GM19240 (cell line): ENCODE data around the gene CLEC16A.
"Not testable (repeated sequence)": the region's sequence is repeated elsewhere in the genome, so short reads cannot be mapped to it uniquely, and the experiment has no call there.

ENCODE experiments used
- DNase-seq: peaks from one replicate; pipeline ENCODE4 v3.0.0; 2011; ENCODE audit warnings: low spot score; ENCODE audit not compliant: insufficient read length

The CLEC16A gene

DNA sequence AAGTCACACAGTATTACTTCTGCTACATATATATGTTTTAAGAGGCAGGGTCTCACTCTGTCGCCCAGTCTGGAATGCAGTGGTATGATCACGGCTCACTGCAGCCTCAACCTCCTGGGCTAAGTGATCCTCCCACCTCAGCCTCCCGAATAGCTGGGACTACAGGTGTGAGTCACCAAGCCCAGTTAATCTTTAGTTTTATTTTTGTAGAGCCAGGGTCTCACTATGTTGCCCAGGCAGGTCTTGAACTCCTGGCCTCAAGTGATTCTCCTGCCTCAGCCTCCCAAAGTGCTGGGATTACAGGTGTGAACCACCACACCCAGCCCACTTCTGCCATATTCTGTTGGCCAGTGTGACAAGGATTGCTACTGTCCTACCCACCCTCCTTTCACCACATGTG, 19.1 kb upstream of the CLEC16A start:
- not testable (repeated sequence) for DNase-seq

- DNase-seq: no peak
Measured at GRCh38 chr16:10926094-10926493, 18.3 kb upstream of the CLEC16A start.

DNA sequence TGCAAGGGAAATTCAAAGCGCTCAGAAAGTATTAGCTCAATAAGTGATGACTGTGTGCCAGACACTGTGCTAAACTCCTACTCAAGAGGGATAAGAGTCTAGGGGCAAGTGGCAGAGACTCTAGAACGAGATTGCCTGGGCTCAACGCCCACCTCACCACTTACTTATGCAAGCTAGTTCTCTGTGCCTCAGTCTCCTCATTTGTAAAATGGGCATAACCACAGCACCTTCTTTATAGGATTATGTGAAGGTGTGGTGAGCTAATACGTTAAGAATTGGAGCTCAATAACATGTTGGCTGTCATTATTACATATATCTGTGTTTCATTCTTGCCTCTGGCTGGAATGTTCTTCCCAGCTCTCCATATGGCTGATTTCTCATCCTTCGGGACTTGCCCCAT, 17.5 kb upstream of the CLEC16A start:
- DNase-seq: no peak

DNA sequence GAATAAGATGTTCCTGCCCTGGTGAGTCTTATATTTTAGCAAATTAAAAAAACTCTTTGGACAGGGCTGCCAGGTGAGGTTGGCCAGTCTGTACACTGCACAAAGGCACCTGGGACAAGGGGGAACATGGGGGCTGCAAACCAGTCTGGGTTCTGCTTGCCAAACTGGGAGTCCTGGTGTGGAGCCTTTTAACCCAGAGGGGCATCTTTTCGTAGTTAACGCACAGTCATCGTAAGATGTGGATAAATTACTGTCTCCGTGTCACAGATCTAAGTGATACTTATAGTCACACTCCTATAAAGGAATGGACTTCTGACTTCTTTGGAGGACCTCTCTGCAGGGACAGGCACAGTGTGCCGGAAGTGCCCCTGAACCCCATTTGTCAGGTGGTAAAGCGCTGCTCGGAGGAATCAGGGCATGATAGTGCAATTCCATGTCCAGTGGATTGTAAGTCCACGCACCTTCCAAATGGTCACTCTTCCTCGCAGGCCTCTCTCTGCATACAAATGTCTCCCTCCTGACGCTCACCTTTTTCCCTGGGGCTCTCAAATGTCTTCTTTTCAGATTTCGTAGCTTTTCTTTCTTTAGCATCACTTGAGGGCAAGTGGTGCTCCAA, 16.8 kb upstream of the CLEC16A start:
- DNase-seq: no peak

DNA sequence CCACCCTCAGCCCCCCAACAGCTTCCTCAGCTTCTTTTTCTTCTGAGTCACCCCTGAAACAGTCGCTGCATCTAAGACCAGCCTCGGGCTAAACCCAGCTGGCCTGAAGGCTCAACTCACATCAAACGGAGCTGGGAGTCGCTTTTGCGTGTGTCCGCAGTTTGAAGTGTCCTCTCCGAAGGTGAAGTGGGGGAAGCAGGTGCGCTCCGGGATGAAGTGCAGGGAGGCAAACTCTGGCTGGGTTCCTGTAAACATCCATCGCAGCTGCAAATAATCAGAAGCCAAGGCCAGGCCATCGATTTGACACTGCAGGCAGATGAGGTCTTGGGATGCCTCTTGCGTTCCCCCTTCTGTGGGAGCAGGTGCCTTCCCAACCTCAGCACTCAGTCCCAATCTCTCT, 15.3 kb upstream of the CLEC16A start:
- DNase-seq: not testable (repeated sequence)

DNA sequence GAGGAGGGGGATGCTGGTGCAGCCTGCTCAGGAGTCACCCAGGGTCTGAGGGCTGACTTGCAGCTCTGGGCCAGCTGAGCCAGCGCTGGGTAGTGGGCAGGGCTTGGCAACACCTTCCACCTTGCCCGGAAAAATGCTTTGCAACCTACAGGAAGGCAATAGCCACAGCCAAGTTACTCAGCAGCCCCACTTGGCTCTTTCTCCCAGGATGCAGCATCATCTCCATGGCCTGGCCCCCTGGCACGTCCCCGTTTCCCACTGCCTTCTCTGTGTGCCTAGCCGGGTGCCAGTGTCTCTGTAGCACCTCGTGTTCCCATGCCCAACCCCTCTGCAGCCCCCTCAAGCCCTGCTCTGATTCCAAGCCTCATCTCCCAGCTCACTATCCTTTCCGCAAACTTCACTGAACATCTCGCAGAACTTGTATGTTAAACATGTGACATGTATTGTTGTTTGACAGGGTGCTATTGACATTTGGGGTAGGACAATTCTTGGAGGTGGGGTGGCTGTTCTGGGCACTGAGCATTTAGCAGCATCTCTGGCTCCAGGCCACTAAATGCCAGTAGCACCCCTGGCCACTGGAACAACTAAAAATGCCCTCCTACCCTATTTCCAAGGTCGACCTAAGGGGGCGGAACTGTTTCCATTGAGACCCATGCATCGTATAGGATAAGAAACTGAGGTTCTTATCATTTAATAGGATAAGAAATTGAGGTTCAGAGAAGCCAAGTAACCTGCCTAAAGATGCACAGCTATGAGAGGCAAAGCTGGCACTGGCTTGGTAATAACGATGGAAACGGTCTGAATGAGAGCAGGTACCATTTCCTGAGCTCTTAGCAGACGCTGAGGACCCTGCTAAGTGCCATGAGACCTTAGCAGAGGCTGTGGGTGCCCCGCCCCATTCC, 14.3 kb upstream of the CLEC16A start:
- no peak for DNase-seq

- no peak for DNase-seq
Measured at GRCh38 chr16:10930755-10931093, 13.6 kb upstream of the CLEC16A start.

- no peak for DNase-seq
Measured at GRCh38 chr16:10931134-10931533, 13.2 kb upstream of the CLEC16A start.

- DNase-seq: no peak
Measured at GRCh38 chr16:10931977-10932632, 12.3 kb upstream of the CLEC16A start.

GRCh38 chr16:10932959-10933710, 11.2 kb upstream of the CLEC16A start:
- no peak for DNase-seq

GRCh38 chr16:10933865-10934264, 10.5 kb upstream of the CLEC16A start:
- DNase-seq: no peak

DNA sequence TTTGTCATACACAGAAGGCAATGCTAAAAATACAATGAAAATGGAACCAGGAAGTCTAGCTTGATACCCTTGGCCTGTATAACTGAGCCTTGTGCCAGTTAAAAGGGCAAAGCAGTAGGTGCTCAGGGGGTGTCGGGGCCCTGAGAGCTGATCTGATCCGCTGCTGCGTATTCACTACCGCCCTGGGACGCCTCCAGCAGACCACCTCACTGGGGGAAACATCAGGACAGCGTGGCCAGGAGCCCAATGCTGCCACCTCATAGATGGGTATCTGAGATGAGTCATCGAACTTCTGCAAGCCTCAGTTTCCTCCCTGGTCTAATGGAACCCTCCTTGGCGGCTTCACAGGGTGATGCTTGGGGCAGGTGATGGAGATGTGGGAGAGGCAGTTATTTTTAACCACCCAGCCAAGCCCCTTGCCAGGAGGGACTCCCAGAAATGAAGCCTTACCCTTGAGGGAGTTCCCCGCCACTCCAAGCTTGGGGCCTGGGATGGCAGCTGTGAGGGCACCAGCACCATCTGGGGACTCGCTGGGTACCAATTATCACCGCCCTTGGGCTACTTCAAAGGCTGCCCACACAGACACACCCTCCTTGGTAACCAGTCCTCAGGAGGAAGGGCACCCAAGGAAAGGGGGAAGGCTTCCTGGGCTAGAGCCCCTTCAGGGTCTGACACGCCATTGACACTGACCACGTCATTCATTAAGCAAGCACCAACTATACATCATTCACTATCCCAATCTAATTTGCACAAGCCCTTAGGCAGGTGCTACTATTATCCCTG, 9.8 kb upstream of the CLEC16A start:
- DNase-seq: no peak

- DNase-seq: no peak
Measured at GRCh38 chr16:10935226-10935915, 9.0 kb upstream of the CLEC16A start.

- no peak for DNase-seq
Measured at GRCh38 chr16:10936272-10936984, 7.9 kb upstream of the CLEC16A start.

DNA sequence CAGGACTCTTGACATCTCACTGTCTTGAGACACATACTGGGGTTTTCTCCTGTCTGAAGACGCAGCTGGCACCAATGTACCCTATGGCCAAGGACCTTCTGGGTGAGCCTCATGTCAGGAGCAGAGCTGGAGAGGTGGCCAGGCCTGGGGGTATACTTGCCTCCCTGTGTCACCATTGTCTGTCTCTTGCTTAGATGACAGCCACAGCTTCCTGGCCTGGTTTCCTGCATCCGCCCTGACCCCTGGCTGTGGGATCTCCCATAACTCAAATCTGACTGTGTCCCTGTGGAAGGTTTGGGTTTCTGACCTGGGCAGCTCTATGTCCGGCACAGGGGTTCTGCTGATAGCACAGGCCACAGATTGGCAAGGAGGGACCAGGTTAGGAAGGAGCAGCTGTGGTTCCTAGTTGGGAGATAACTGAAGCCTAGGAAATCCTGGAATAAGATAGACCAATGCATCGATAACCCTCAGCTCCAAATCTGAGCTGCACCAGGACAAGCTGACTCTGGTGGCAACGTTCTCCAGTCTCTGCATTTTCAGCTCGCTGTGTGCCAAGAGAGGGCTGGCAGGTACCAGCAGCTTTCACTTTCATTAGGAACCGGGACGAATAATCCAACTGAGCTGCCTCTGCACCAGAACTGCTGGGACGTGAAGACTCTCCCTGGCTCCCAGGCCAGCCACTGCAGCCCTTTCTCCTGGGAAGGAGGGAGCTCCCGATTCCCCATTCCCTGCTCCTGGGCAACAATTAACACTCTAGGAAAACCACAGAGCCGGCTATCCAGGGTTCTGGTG, 7.1 kb upstream of the CLEC16A start:
- no peak for DNase-seq

- no peak for DNase-seq
Measured at GRCh38 chr16:10938321-10938720, 6.0 kb upstream of the CLEC16A start.

DNA sequence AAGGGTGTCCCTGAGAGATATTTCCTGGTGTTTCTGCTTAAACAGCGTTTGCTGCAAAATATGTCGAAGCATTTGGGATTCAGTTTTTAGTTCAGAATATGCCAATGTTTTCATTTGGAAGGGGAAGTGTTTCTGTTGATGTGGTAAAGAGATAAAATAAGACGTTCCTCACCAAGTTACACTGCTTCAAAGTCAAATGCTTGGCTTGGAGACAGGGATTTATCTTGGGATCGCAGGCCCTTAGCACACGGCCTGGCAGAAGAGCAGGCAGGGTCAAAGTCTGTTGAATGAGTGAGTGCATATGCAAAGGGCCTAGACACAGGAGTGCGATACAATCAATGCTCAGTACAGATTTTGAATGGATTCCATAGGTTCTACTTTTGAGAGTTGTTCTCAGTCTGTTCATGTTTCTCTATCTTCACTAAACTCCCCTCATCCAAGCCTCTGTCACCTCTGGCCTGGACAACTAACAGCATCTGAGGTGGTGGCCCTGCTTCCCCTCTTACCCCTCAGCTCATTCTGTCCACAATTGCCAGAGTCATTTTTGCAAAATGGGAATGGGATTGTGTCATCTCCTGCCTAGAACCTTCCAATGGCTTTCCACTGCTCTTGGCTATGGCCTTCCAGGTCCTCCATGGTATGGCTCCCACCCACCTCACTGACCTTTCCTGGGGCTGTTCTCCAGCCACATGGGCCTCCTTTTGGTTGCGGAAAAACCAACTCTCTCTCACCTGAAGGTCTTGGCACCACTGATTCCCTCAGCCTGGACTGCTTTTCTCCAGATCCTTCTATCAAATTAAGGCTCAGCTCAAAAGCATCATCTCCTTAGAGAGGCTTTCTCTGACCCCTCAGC, 5.3 kb upstream of the CLEC16A start:
- no peak for DNase-seq

DNA sequence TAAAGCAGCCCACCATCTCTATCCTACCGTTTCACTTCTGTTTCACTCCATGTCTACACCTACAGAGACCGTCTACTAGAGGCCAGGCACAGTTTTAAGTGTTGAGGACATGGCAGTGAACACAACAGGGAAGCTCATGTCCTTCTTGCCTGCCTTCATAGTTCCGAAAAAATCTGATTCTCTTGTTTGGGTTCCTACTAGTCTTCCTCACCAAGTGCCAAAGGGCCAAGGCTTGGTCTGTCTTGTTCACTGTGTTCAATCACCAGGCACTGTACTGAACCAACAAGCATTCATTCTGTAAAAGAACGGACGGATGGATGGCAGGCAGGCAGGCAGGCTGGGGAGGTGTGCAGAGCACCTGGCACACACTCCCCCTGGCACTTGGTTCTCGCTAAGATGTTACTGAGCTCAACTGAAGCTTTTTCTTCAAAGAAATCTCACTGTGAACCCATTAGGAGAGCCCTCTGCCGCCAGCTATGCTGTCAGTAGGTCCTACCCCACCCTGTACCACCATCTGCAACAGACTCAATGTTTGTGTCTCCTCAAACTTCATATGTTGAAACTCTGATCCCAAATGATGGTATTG, 4.6 kb upstream of the CLEC16A start:
- no peak for DNase-seq
